Mammary epithelial cell (primary cell): ENCODE measurements around the gene INPP5D.

ENCODE experiments used
- EZH2 ChIP-seq: IDR thresholded peaks from 2 replicates; pipeline ENCODE4 v1.6.1; 2012; ENCODE audit warnings: low read length, inconsistent platforms, borderline replicate concordance
- TF ChIP-seq, protein P1 (sequence below), 2 donors: IDR thresholded peaks in 1 of 2; conservative IDR thresholded peaks in 1 of 2; 2 replicates each; pipeline ENCODE4 v1.5.1; 2011 to 2012; ENCODE audit warnings: inconsistent platforms in 2 of 2, low read length in 2 of 2, mild to moderate bottlenecking in 2 of 2, control low read depth in 1 of 2, low read depth in 1 of 2; ENCODE audit not compliant: insufficient read depth in 1 of 2; ENCODE audit errors: extremely low read depth in 1 of 2

DNA sequence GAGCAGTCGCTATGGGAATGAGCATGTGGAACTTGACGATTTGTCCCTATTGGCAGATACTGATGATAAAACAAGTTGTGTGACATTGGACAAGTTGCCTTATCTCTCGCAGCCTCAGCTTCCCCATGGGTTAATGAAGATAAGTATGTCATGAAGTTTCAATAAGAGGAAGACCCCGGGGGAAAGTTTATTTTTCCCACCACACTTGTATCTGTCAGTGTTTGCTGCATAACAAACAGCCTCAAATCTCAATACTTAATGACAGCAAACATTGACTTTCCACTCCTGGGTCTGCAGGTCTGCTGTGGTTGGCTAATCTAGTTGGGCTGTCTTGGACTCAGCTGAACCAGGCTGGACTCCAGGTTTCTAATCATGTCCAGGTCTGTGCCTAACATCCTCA, 45.8 kb downstream of the INPP5D start:
- TF ChIP-seq EZH2, result no peak
- TF ChIP-seq, protein P1, sequence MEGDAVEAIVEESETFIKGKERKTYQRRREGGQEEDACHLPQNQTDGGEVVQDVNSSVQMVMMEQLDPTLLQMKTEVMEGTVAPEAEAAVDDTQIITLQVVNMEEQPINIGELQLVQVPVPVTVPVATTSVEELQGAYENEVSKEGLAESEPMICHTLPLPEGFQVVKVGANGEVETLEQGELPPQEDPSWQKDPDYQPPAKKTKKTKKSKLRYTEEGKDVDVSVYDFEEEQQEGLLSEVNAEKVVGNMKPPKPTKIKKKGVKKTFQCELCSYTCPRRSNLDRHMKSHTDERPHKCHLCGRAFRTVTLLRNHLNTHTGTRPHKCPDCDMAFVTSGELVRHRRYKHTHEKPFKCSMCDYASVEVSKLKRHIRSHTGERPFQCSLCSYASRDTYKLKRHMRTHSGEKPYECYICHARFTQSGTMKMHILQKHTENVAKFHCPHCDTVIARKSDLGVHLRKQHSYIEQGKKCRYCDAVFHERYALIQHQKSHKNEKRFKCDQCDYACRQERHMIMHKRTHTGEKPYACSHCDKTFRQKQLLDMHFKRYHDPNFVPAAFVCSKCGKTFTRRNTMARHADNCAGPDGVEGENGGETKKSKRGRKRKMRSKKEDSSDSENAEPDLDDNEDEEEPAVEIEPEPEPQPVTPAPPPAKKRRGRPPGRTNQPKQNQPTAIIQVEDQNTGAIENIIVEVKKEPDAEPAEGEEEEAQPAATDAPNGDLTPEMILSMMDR (conservative IDR thresholded peaks at IDR 0.05 in 1 of 2, IDR thresholded peaks at IDR 0.05 in 1 of 2; ENCODE audit: extremely low read depth in 1 of 2, insufficient read depth in 1 of 2, low read depth in 1 of 2, low read length in 2 of 2), result no peak
